CD4-positive, alpha-beta T cell (primary cell): ENCODE data around the gene PTPRT. TPM values are rescaled to one million over a fixed set of nuclear protein-coding genes. Genes with fewer than 3 reads are reported as not detected.

Experiments
- ATAC-seq: fragments of 200-7000 bp; cut with Tn5 transposase; one replicate; pipeline ENCODE4 v1.10.0; 2022; ENCODE audit warnings: mild to moderate bottlenecking; ENCODE audit not compliant: poor library complexity
- CTCF ChIA-PET: fragments of 350-600 bp; sonication (Branson Sonifier 250); formaldehyde crosslinking; loops from one replicate; lab custom pipeline; 2021; ENCODE audit warnings: antibody characterized with exemption, inconsistent platforms; lab: Charles Lee
- POLR2A ChIA-PET: fragments of 350-600 bp; sonication (Branson Sonifier 250); formaldehyde crosslinking; loops from one replicate; lab custom pipeline; 2021; ENCODE audit warnings: antibody characterized with exemption, inconsistent platforms; lab: Charles Lee
- DNase-seq, 14 experiments: peaks; one replicate each; pipeline ENCODE4 v3.0.0-alpha.2; 2013 to 2020; ENCODE audit warnings: mixed read lengths in 2 of 14
- H3K27ac ChIP-seq, 2 donors: one replicate each; pipeline versions ENCODE4 v1.5.1 to v1.7.0; 2013; ENCODE audit warnings: low read length in 2 of 2, low read depth in 1 of 2, mild to moderate bottlenecking in 1 of 2
- H3K27me3 ChIP-seq, 2 experiments: 1 replicate in 1 of 2; 2 replicates in 1 of 2; pipeline versions ENCODE4 v1.6.1 to v1.7.0; 2013; ENCODE audit warnings: low read length in 2 of 2, control low read depth in 1 of 2, mild to moderate bottlenecking in 1 of 2, moderate library complexity in 1 of 2; ENCODE audit not compliant: insufficient read depth in 2 of 2, control insufficient read depth in 1 of 2
- H3K36me3 ChIP-seq: one replicate; pipeline ENCODE4 v1.6.1; 2013; ENCODE audit warnings: low read length, control low read depth; ENCODE audit not compliant: insufficient read depth
- H3K4me1 ChIP-seq: one replicate; pipeline ENCODE4 v1.6.1; 2013; ENCODE audit warnings: low read length, control low read depth; ENCODE audit not compliant: insufficient read depth
- H3K4me3 ChIP-seq: one replicate; pipeline ENCODE4 v1.5.1; 2013; ENCODE audit warnings: mild to moderate bottlenecking, low read length, moderate library complexity
- H3K9me3 ChIP-seq, 2 experiments: 1 replicate in 1 of 2; 2 replicates in 1 of 2; pipeline versions ENCODE4 v1.6.1 to v1.7.0; 2013; ENCODE audit warnings: low read length in 2 of 2, mild to moderate bottlenecking in 2 of 2, control low read depth in 1 of 2, moderate library complexity in 1 of 2; ENCODE audit not compliant: control insufficient read depth in 1 of 2, insufficient read depth in 1 of 2
- H3K27ac Mint-ChIP-seq: one replicate; pipeline ENCODE4 v1.8.0; 2020; ENCODE audit warnings: mixed read lengths
- H3K27me3 Mint-ChIP-seq: one replicate; pipeline ENCODE4 v1.8.0; 2021; ENCODE audit warnings: mixed read lengths
- H3K36me3 Mint-ChIP-seq: one replicate; pipeline ENCODE4 v1.8.0; 2021; ENCODE audit warnings: low read depth, mixed read lengths
- H3K4me1 Mint-ChIP-seq: one replicate; pipeline ENCODE4 v1.8.0; 2021; ENCODE audit warnings: low read depth, mixed read lengths
- H3K4me3 Mint-ChIP-seq: one replicate; pipeline ENCODE4 v1.8.0; 2020; ENCODE audit warnings: mild to moderate bottlenecking, mixed read lengths
- H3K9me3 Mint-ChIP-seq: one replicate; pipeline ENCODE4 v1.8.0; 2020; ENCODE audit warnings: mixed read lengths
- intact Hi-C, 2 experiments: fragments of 100-400 bp; cut with DNase I in 1 of 2; cut with micrococcal nuclease in 1 of 2; formaldehyde crosslinking; loops; one replicate each; pipeline versions ENCODE4 v1.15.1 to v1.9.0; 2023 to 2025; cut with DNase I, micrococcal nuclease
- total RNA-seq, 174 experiments: library from RNA in 2 of 174; stranded (reverse) in 2 of 174; gene quantifications; one replicate each; pipeline ENCODE4 v1.2.3 and lab custom pipeline; 2021 to 2026
- TF ChIP-seq, protein P1 (sequence below): fragments of 200-600 bp; IDR thresholded peaks from one replicate; pipeline ENCODE4 v1.8.0; 2022; ENCODE audit warnings: antibody characterized with exemption, mild to moderate bottlenecking

The PTPRT gene
- total RNA-seq, 2 experiments from 2014 or later = not detected

DNA sequence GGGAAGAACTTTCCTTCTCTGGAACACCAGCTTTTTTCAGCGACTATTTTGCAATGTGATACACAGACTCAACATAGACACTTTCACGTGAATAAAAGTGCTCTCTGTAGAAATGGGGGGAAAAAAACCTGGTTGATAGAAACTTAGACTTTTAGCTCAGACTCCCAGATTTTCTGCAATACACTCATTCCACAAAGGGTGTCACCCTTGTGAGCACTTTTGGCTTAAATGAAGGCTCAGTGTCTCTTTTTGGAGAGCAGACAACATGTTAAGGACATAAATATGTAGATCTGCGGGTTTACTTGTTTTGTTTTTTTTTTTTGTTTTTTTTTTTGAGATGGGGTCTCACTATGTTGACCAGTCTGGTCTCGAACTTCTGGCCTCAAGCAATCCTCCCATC is 579.6 kb downstream of the PTPRT start:
- Histone ChIP-seq H3K36me3 (no peaks in the 10 kb centered on the region), H3K27me3 (no peaks in the 10 kb centered on the region), H3K9me3 (peaks cover 0 to 9% of the 10 kb centered on the region in 2 experiments), H3K4me3 (no peak overlapping the region), H3K4me1 (no peaks in the 10 kb centered on the region), H3K27ac (no peak overlapping the region)
- no peak overlapping the region for H3K27ac Mint-ChIP-seq
- H3K4me3 Mint-ChIP-seq = no peak overlapping the region
- ChIA-PET CTCF (no interaction called here), POLR2A (no interaction called here)
- H3K4me1 Mint-ChIP-seq = no peaks in the 10 kb centered on the region
- no peaks in the 10 kb centered on the region for H3K27me3 Mint-ChIP-seq
- H3K36me3 Mint-ChIP-seq = no peaks in the 10 kb centered on the region
- H3K9me3 Mint-ChIP-seq = peaks cover 23% of the 10 kb centered on the region
- DNase-seq (no peak), ATAC-seq (no peak)
- TF ChIP-seq, protein P1, sequence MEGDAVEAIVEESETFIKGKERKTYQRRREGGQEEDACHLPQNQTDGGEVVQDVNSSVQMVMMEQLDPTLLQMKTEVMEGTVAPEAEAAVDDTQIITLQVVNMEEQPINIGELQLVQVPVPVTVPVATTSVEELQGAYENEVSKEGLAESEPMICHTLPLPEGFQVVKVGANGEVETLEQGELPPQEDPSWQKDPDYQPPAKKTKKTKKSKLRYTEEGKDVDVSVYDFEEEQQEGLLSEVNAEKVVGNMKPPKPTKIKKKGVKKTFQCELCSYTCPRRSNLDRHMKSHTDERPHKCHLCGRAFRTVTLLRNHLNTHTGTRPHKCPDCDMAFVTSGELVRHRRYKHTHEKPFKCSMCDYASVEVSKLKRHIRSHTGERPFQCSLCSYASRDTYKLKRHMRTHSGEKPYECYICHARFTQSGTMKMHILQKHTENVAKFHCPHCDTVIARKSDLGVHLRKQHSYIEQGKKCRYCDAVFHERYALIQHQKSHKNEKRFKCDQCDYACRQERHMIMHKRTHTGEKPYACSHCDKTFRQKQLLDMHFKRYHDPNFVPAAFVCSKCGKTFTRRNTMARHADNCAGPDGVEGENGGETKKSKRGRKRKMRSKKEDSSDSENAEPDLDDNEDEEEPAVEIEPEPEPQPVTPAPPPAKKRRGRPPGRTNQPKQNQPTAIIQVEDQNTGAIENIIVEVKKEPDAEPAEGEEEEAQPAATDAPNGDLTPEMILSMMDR = no peak
- intact Hi-C loops = no loop called here

DNA sequence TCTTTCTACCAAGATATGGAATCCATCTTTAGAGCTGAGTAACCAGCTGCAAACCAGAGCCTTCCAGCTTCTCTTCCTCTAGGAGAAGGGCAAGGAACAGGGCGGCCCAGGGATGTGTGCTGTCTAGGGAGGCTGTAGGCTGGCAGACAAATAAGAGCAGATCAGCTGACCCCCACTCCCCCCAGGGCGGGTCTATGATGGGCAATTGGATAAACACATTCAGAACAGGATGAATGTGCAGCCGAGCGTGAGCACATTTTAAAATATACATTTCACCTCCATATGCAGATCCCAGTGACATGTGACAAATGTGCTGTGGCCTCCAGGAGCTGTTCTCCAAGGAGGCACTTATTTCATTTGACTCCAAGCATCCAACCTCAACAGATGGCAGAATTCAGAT is 580.1 kb downstream of the PTPRT start:
- H3K27ac Mint-ChIP-seq = no peak overlapping the region
- no peak overlapping the region for H3K4me3 Mint-ChIP-seq
- ATAC-seq = no peak
- no peaks in the 10 kb centered on the region for H3K36me3 Mint-ChIP-seq
- Histone ChIP-seq H3K36me3 (no peaks in the 10 kb centered on the region), H3K27me3 (no peaks in the 10 kb centered on the region), H3K9me3 (peaks cover 0 to 12% of the 10 kb centered on the region in 2 experiments), H3K4me3 (no peak overlapping the region), H3K27ac (no peak overlapping the region), H3K4me1 (no peaks in the 10 kb centered on the region)
- POLR2A ChIA-PET = no interaction called here
- CTCF ChIA-PET = no interaction called here
- TF ChIP-seq, protein P1 = no peak
- H3K9me3 Mint-ChIP-seq = peaks cover 23% of the 10 kb centered on the region
- DNase-seq = no peak
- H3K4me1 Mint-ChIP-seq = no peaks in the 10 kb centered on the region
- intact Hi-C loops = no loop called here
- H3K27me3 Mint-ChIP-seq = no peaks in the 10 kb centered on the region

DNA sequence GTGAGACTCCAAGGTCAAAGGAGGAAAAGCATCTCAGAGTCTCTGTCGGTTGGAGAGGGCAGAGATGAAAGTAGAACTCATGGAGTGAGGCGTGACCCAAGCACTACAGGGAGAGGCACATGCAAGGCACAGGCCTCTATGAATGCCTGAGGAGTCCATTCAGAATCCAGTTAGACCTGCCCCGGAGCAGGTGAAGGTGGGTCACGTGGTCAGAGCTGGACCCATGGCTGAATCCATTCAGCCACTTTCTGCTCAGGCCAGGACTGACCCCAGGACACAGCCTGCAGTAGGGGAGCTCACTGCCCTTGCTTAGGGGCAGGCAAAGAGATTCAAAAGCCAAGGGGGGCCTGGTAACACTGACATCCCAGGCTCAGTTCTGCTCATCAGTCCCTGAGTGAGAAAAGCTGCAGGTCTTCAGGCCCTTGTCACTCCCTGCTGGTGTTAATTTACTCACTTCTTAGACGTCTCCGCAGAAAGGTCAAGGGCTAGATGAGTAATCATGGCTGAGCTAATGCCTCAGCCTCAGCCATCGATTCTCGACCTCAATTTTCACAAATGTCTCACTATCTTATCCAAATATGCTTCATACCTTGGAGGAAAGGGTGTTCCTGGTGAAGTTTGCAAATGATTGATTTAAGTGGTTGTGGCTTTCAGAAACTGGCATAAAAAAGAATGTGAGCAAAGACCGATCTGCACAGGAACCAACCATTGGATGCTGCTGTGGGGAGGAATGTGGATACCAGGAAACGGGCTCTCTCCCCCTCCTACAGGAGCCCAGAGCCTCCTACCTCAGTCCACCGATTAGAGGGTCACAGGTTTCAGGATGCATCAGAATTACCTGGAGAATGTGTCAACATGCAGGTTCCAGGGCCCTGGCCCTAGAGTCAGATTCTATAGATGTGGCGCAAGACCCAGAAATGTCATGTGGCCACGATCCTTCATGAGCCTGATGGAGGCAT is 584.4 kb downstream of the PTPRT start:
- Histone ChIP-seq H3K27me3 (no peaks in the 10 kb centered on the region), H3K4me1 (no peaks in the 10 kb centered on the region), H3K4me3 (no peak overlapping the region), H3K27ac (no peak overlapping the region), H3K36me3 (no peaks in the 10 kb centered on the region), H3K9me3 (peaks cover 0 to 10% of the 10 kb centered on the region in 2 experiments)
- Mint-ChIP-seq H3K4me1 (no peaks in the 10 kb centered on the region), H3K27ac (no peak overlapping the region), H3K36me3 (no peaks in the 10 kb centered on the region), H3K4me3 (no peak overlapping the region), H3K27me3 (no peaks in the 10 kb centered on the region), H3K9me3 (peaks cover 2% of the 10 kb centered on the region)
- POLR2A ChIA-PET = no interaction called here
- DNase-seq = no peak
- CTCF ChIA-PET = no interaction called here
- intact Hi-C loops = no loop called here
- no peak for ATAC-seq
- TF ChIP-seq, protein P1 = no peak
